DMS153 treated with DMSO at 0.1 percent for 48 hours (cell line): ENCODE data around the gene CACNA1C.

Source experiments
- DNase-seq: peaks from one replicate; lab custom pipeline; 2025; ENCODE audit not compliant: unreplicated experiment; lab: John Stamatoyannopoulos, UW

CACNA1C gene

DNA sequence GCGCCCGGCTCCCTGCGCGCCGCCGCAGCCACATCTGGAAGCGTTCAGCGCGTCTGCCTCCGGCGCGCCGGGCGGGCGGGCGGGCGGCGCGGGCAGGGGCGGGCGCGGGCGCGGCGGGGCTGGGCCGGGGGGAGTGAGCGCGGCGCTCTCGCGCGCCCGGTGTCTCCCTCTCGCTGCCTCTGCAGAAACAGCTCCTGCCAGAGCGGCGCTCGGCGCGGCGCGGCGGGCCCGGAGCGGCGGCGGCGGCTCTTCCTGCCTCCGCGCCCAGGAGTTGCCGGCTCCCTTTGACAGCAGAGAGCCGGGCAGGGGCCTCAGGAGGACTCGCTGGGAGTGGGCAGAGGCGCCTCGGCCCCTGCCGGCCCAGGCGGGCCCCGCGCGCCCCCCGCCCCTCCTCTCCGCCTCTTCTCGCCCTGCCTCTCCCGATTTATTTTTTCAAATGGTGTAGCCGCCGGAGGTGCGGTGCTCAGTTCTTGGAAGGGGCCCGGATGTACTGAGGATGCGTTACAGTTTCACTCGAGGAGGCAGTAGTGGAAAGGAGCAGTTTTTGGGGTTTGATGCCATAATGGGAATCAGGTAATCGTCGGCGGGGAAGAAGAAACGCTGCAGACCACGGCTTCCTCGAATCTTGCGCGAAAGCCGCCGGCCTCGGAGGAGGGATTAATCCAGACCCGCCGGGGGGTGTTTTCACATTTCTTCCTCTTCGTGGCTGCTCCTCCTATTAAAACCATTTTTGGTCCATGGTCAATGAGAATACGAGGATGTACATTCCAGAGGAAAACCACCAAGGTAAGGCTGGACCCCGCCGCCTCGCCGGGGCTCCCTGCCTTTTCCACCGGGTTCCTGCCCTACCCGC is at the start of gene CACNA1C:
CACNA1C (plus strand) TSS at position 162 of the 853 bp plus-strand sequence; CDS start at position 738, 576 bp downstream.
- DNase-seq: peak; percentile 48

GRCh38 chr12:2003676-2004112 is 49.1 kb upstream of the CACNA1C start:
- DNase-seq: no peak

- peak; percentile 94 for DNase-seq
Measured at GRCh38 chr12:2004113-2004929, 48.5 kb upstream of the CACNA1C start, which contains the start of gene DCP1B. Gene DCP1B, minus strand, starts transcription at chr12:2004457. Its CDS starts 26 bp downstream, at chr12:2004431.

- no peak for DNase-seq
Measured at GRCh38 chr12:2008677-2009076, 44.1 kb upstream of the CACNA1C start.

DNA sequence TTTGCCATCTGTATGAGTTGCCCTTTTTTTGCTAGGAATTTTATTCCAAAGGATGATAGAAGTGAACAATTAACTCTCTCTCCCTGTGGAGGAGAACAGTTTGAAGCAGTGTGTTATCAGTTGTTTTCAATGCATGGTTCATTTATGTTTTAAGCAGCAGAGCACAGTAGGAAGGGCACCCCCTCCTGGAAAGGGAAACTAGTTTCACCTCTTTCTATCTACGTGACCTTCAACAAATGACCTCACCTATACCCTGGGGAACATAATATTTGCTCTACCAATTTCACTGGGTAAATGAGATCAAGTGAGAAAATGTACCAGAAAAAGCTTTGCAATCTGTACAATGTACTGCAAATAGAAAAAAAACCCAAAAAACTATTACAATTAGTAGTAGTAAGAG is 43.2 kb upstream of the CACNA1C start:
- no peak for DNase-seq

GRCh38 chr12:2011643-2012607 is 40.9 kb upstream of the CACNA1C start:
- no peak for DNase-seq

DNA sequence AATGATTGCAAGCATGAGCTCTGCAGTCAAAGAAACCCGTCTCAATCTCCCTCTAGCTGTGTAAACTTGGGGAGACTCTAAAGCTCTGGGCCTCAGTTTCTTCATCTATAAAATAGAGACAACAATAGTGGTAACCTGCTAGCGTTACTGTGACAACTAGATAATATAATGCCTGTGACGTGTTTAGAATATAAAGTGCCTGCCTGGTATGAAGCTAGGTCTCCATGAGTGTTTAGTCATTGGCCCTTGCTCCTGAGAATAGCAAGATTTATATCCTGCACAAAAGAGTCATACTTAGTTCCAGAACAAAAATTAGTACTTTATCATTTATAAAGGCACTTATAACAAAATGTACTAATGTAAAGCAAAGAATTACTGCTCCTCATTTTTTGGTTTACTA is 39.7 kb upstream of the CACNA1C start:
- no peak for DNase-seq

- no peak for DNase-seq
Measured at GRCh38 chr12:2013527-2014223, 39.1 kb upstream of the CACNA1C start.

- no peak for DNase-seq
Measured at GRCh38 chr12:2014231-2014630, 38.6 kb upstream of the CACNA1C start.

GRCh38 chr12:2016862-2017545 is 35.8 kb upstream of the CACNA1C start:
- no peak for DNase-seq

DNA sequence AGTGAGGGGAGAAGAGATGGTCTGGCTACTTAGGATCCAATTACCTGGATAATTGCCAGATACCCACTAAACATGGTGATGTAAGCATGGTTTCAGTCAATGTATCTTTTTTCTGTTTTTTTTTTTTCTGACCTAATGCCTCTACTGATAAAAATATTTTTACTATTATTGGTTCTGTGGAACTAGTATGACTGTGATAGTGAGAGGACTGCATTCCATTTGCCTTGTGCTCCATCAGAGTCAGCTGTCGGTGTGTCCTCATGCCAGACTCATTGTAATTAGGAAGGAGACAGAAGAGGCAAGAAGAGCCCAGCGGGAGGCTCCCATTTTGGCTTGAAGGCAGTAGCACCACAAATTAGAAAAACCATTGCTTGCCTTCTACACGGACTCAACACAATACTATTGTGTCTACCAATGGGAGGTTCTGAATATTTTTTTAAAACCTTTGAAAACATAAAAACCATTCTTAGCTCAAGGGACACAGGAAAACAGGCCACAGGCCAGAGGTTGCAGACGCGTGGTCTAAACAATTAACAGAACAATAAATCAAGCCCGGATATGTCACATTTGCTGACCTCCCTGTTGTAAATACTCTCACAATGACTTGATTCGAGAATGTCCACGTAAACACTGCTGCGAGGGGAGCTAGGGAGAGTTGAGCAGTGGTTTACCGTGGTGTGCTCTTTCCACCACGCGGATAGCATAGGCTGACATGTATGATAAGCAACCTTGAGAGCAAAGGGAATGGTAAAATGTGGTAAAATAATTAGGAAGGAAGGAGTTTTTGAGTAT is 35.0 kb upstream of the CACNA1C start:
- DNase-seq: no peak

GRCh38 chr12:2018391-2018790 is 34.4 kb upstream of the CACNA1C start:
- DNase-seq: no peak

GRCh38 chr12:2019126-2019525 is 33.7 kb upstream of the CACNA1C start:
- DNase-seq: no peak

DNA sequence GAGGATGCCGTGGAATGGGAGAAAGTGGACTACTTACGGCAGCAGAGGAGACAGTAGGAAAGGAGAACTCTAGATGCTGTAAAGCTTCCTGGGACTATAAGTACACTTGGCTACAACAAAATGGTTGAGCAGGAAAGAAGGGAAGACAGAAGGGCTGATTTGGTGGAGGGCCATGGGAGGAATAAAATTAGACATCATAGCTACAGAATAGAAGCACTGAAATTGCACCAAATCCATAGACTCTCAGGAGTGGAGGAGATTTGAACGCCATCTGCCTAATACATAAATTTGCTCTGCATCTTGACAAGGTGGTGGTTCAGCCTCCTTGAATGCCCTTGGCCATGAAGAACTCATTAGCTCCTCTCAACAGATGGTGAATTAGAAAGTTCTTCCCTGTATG is 32.3 kb upstream of the CACNA1C start:
- DNase-seq: no peak

DNA sequence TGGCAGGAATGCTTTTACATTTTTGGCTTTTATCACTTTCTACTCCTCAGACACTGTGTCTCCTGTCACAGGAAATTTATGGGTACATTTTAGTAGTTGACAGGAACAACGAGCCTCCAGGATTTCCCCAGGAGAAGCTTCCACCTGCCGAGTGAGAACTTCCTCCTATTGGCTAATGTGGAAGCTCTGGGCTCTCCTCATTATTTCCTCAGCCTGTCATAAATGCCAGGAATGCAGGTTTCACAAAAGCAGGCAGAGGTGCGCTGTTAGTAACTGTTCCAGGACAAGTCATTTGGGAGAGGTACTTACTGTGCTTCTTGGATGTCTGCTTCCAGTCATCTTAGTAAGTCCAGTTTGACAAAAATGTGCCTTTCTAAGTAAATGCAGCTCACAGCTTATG is 29.4 kb upstream of the CACNA1C start:
- DNase-seq: no peak

DNA sequence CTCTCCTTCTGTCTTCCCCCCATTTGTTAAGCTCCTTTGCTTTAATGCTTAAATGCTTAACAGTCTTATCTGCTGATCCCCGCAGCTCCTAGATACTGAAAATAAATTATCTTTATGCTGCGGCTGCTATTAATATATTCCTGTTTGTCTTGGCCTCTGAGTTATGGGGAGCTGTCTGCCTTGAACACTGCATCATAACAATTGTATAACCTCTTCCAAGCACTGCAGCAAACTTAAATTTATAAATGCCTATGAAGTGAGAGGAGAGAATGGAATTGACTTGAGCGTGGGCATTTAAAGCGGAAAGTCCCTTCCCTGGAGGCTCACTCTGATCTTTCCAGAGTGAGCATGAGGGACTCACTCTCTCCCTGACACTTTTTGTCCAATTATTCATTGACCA is 25.4 kb upstream of the CACNA1C start:
- DNase-seq: no peak

GRCh38 chr12:2029851-2030250 is 22.9 kb upstream of the CACNA1C start:
- no peak for DNase-seq

- DNase-seq: no peak
Measured at GRCh38 chr12:2032506-2032905, 20.3 kb upstream of the CACNA1C start.
